Lower leg skin (tissue), 4 donors: ENCODE results near the gene ZCCHC4. TPM values are rescaled to one million over a fixed set of nuclear protein-coding genes. Genes with fewer than 3 reads are reported as not detected.
A peak's percentile ranks its signal among the peaks of the same experiment; 100 is the strongest.

Experiments
- DNase-seq, 2 donors: peaks; one replicate each; pipeline ENCODE4 v3.0.0-alpha.2; 2019; ENCODE audit warnings: low spot score in 2 of 2
- H3K4me3 ChIP-seq: fragments of 200-600 bp; sonication (generic); 2 replicates; pipeline ENCODE4 v1.5.1; 2017; ENCODE audit warnings: mild to moderate bottlenecking, low read depth; ENCODE audit not compliant: poor library complexity, severe bottlenecking
- POLR2A ChIP-seq, 2 donors: fragments of 450-650 bp; IDR thresholded peaks; one replicate each; pipeline ENCODE4 v1.6.1; 2016 to 2017; ENCODE audit warnings: antibody characterized with exemption in 2 of 2, mild to moderate bottlenecking in 1 of 2, moderate library complexity in 1 of 2
- WGBS, 2 donors: methylation state at CpG; one replicate each; pipeline ENCODE4 v1.1.5; 2018; 5-methylcytosine and 5-hydroxymethylcytosine counted together
- intact Hi-C: fragments of 100-400 bp; cut with DNase I; formaldehyde crosslinking; loops from one replicate; pipeline ENCODE4 v1.15.0; 2023; ENCODE audit warnings: low total_unique reads
- total RNA-seq, 4 donors: library from RNA; depleted of rRNA; stranded (reverse); fragments of >200 nt; gene quantifications; one replicate each; pipeline ENCODE4 v1.1.0, GENCODE V29; 2016
- TF ChIP-seq, protein P1 (sequence below), 3 donors: fragments of 450-650 bp; IDR thresholded peaks; one replicate each; pipeline ENCODE4 v1.5.1; 2016; ENCODE audit warnings: antibody characterized with exemption in 3 of 3, mild to moderate bottlenecking in 3 of 3, moderate library complexity in 2 of 3

The ZCCHC4 gene, protein sequence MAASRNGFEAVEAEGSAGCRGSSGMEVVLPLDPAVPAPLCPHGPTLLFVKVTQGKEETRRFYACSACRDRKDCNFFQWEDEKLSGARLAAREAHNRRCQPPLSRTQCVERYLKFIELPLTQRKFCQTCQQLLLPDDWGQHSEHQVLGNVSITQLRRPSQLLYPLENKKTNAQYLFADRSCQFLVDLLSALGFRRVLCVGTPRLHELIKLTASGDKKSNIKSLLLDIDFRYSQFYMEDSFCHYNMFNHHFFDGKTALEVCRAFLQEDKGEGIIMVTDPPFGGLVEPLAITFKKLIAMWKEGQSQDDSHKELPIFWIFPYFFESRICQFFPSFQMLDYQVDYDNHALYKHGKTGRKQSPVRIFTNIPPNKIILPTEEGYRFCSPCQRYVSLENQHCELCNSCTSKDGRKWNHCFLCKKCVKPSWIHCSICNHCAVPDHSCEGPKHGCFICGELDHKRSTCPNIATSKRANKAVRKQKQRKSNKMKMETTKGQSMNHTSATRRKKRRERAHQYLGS
- 10 to 100 TPM in 3 of 4 donors, 1 to 10 TPM in 1; 5.7 to 13.7 (median 10.6) TPM for total RNA-seq

DNA sequence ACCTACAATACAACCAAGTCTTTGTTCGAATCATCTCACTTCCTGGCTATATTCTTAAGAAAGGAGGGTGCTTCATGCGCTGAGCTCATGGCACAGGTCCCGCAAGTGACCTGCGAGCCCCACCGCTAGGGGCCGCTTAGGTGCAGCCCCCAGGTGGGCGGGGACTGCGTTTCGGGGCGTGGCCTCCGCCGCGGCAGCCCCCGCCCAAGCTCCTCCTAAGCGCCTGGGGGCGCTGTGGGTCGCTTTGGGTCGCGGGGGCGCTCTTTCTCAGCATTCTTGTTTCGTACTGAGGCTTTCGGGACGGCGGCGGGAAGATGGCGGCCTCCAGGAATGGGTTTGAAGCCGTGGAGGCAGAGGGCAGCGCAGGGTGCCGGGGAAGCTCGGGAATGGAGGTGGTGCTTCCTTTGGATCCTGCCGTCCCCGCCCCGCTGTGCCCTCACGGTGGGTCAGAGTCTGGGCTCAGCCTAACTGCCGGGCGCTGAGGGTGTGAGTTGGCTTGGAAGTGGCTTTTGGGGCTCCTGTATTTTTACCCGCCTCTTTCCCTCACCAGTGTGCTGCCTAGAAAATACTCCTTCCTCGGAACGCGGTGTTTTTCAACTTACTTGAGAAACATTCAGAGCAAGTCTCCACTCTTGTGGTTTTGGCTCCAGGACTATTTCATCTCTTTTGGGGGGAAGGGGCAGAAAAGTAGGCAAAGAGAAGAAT, at the start of gene ZCCHC4:
Gene ZCCHC4 (plus strand): TSS at position 279 of the 705 bp plus-strand sequence. CDS start 36 bp downstream, at position 315.
- 1% methylated on average over 40 of the region's 40 CpGs for WGBS, 2 donors
- H3K4me3 ChIP-seq: peak within 1 kb of the TSS; percentile 57
- peak; percentile 85 to 97 for DNase-seq
- no peak for TF ChIP-seq POLR2A (IDR thresholded peaks at IDR 0.05)
- TF ChIP-seq, protein P1, sequence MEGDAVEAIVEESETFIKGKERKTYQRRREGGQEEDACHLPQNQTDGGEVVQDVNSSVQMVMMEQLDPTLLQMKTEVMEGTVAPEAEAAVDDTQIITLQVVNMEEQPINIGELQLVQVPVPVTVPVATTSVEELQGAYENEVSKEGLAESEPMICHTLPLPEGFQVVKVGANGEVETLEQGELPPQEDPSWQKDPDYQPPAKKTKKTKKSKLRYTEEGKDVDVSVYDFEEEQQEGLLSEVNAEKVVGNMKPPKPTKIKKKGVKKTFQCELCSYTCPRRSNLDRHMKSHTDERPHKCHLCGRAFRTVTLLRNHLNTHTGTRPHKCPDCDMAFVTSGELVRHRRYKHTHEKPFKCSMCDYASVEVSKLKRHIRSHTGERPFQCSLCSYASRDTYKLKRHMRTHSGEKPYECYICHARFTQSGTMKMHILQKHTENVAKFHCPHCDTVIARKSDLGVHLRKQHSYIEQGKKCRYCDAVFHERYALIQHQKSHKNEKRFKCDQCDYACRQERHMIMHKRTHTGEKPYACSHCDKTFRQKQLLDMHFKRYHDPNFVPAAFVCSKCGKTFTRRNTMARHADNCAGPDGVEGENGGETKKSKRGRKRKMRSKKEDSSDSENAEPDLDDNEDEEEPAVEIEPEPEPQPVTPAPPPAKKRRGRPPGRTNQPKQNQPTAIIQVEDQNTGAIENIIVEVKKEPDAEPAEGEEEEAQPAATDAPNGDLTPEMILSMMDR (IDR thresholded peaks at IDR 0.05): peak in 1 of 3 donors; percentile 24
- intact Hi-C loops: no loop called here

DNA sequence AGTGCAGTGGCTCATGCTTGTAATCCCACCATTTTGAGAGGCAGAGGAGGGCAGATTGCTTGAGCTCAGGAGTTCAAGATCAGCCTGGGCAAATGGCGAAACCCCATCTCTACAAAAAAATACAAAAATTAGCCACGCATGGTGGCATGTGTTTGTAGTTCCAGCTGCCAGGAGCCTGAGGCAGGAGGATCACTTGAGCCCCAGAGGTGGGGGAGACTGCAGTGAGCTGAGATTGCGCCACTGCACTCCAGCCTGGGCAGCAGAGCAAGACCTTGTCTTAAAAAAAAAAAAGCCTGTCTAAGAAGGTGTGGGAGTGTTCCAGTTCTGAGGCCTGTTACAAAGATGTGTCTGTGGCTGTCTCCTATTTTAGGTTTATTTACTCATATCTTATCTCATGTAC, 40.7 kb upstream of the ZCCHC4 start:
- no peak overlapping the region for H3K4me3 ChIP-seq
- DNase-seq: no peak
- intact Hi-C loops: no loop called here
- no peak for TF ChIP-seq POLR2A (IDR thresholded peaks at IDR 0.05)
- TF ChIP-seq, protein P1 (IDR thresholded peaks at IDR 0.05): no peak
- WGBS, 2 donors: 96 to 98% methylated on average over 3 of the region's 3 CpGs

DNA sequence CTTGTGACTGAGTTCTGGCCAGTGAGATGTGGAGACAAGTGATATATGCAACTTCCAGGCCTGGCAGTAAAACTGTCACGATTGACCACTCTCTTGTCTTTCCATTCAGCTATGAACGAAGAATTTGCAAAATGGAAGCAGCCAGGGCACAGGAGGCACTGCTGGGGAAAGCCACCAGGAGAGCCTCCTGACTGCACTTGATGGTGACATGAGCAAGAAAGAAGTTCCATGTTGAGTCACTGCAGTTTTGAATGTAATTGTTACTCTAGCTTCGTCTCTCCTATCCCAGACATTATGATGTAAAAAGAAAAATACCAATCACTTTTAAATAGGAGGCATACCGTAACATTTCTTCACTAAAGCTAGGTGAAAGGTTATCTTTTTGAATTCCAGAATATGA, 32.4 kb upstream of the ZCCHC4 start:
- intact Hi-C loops: no loop called here
- WGBS, 2 donors: 70 to 90% methylated on average over 4 of the region's 4 CpGs
- TF ChIP-seq, protein P1 (IDR thresholded peaks at IDR 0.05): no peak
- TF ChIP-seq POLR2A (IDR thresholded peaks at IDR 0.05): no peak
- no peak for DNase-seq
- no peak overlapping the region for H3K4me3 ChIP-seq

DNA sequence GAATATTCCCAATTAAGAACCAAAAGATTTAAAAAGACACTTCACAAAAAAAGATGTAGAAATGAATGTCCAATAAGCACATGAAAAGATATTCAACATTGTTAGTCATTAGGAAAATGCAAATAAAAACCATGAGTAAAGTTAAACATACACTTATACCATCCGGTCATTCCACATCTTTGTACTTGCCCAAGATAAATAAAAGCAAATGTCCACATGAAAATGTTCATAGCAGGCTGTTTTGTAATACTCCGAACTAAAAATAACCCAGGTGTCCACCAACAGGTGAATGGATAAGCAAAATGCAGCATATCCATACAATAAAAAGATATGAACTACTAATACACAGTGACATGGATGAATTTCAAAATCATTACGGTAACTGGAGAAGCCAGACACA, 28.6 kb upstream of the ZCCHC4 start:
- TF ChIP-seq POLR2A (IDR thresholded peaks at IDR 0.05): no peak
- TF ChIP-seq, protein P1 (IDR thresholded peaks at IDR 0.05): no peak
- DNase-seq: no peak
- intact Hi-C loops: no loop called here
- H3K4me3 ChIP-seq: no peak overlapping the region
- WGBS, 2 donors: 71 to 87% methylated on average over 3 of the region's 3 CpGs

DNA sequence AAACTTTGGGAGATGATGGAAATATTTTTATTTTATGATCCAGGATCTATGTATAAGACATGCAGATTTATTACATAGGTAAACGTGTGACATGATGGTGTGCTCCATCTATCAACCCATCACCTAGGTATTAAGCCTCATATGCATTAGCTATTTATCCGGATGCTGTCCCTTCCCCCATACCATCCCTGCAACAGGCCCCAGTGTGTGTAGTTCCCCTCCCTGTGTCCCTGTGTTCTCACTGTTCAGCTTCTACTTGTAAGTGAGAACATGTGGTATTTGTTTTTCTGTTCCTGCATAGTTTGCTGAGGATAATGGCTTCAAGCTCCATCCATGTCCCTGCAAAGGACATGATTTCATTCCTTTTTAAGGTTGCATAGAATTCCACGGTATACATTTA, 28.1 kb upstream of the ZCCHC4 start:
- 71 to 76% methylated on average over 3 of the region's 3 CpGs for WGBS, 2 donors
- H3K4me3 ChIP-seq: no peak overlapping the region
- no peak for DNase-seq
- TF ChIP-seq, protein P1 (IDR thresholded peaks at IDR 0.05): no peak
- TF ChIP-seq POLR2A (IDR thresholded peaks at IDR 0.05): no peak
- intact Hi-C loops: no loop called here
